HUES6 (cell line): ENCODE measurements around the gene PHTF1.

Source experiments
- H3K27ac ChIP-seq: 2 replicates; pipeline ENCODE4 v1.7.0; 2013; ENCODE audit warnings: low read depth, mild to moderate bottlenecking, low read length, inconsistent platforms
- H3K27me3 ChIP-seq: 2 replicates; pipeline ENCODE4 v1.6.1; 2013; ENCODE audit warnings: low read length; ENCODE audit not compliant: control insufficient read depth, insufficient read depth
- H3K36me3 ChIP-seq: 2 replicates; pipeline ENCODE4 v1.6.1; 2013; ENCODE audit warnings: low read length; ENCODE audit not compliant: control insufficient read depth, insufficient read depth
- H3K4me1 ChIP-seq: 2 replicates; pipeline ENCODE4 v1.6.1; 2013; ENCODE audit warnings: low read length; ENCODE audit not compliant: control insufficient read depth, insufficient read depth
- H3K4me3 ChIP-seq: 2 replicates; pipeline ENCODE4 v1.5.1; 2013; ENCODE audit warnings: low read depth, low read length
- H3K9ac ChIP-seq: one replicate; pipeline ENCODE4 v1.6.1; 2013; ENCODE audit warnings: mild to moderate bottlenecking, low read length
- H3K9me3 ChIP-seq: 2 replicates; pipeline ENCODE4 v1.6.1; 2013; ENCODE audit warnings: low read depth, low read length; ENCODE audit not compliant: control insufficient read depth, insufficient read depth

Gene PHTF1

GRCh38 chr1:113681596-113682337, 77.5 kb downstream of the PHTF1 start:
- H3K36me3 ChIP-seq = peaks cover 10% of the 10 kb centered on the region

GRCh38 chr1:113678159-113678469, 81.2 kb downstream of the PHTF1 start:
- Histone ChIP-seq H3K27me3 (no peaks in the 10 kb centered on the region), H3K4me3 (no peak overlapping the region), H3K9ac (no peak overlapping the region), H3K4me1 (peaks cover 5% of the 10 kb centered on the region), H3K9me3 (no peaks in the 10 kb centered on the region), H3K36me3 (peaks cover 4% of the 10 kb centered on the region; the same call in 1 of the 2 replicates), H3K27ac (no peak overlapping the region)

More at GRCh38 chr1:113681596-113682337, 77.5 kb downstream of the PHTF1 start:
- H3K4me3 ChIP-seq = no peak overlapping the region
- H3K4me1 ChIP-seq = peaks cover 5% of the 10 kb centered on the region
- H3K27ac ChIP-seq = 0 out of 2 replicates have a peak overlapping the region, but pooled peaks have one; percentile 9
- H3K9ac ChIP-seq = no peak overlapping the region
- no peaks in the 10 kb centered on the region for H3K27me3 ChIP-seq
- H3K9me3 ChIP-seq = no peaks in the 10 kb centered on the region

- Histone ChIP-seq H3K4me3 (no peak overlapping the region), H3K9me3 (no peaks in the 10 kb centered on the region), H3K27me3 (no peaks in the 10 kb centered on the region), H3K27ac (no peak overlapping the region), H3K4me1 (peaks cover 5% of the 10 kb centered on the region), H3K36me3 (no peaks in the 10 kb centered on the region), H3K9ac (no peak overlapping the region)
These were observed 81.8 kb downstream of the PHTF1 start for GRCh38 chr1:113677250-113678158.

- no peaks in the 10 kb centered on the region for H3K9me3 ChIP-seq
- no peaks in the 10 kb centered on the region for H3K36me3 ChIP-seq
- peaks cover under 1% of the 10 kb centered on the region for H3K4me1 ChIP-seq
- H3K9ac ChIP-seq = no peak overlapping the region
- H3K4me3 ChIP-seq = no peak overlapping the region
- H3K27ac ChIP-seq = no peak overlapping the region
- H3K27me3 ChIP-seq = no peaks in the 10 kb centered on the region
These were observed 82.8 kb downstream of the PHTF1 start for GRCh38 chr1:113676524-113676923.

- Histone ChIP-seq H3K4me1 (no peaks in the 10 kb centered on the region), H3K27ac (no peak overlapping the region), H3K9me3 (no peaks in the 10 kb centered on the region), H3K36me3 (no peaks in the 10 kb centered on the region), H3K27me3 (no peaks in the 10 kb centered on the region), H3K4me3 (no peak overlapping the region), H3K9ac (no peak overlapping the region)
These were observed 84.0 kb downstream of the PHTF1 start for GRCh38 chr1:113675302-113675701.

- Histone ChIP-seq H3K9ac (no peak overlapping the region), H3K4me3 (no peak overlapping the region), H3K9me3 (no peaks in the 10 kb centered on the region), H3K4me1 (no peaks in the 10 kb centered on the region), H3K27ac (no peak overlapping the region), H3K27me3 (no peaks in the 10 kb centered on the region), H3K36me3 (no peaks in the 10 kb centered on the region)
These were observed 84.7 kb downstream of the PHTF1 start for GRCh38 chr1:113674591-113674990.

- Histone ChIP-seq H3K36me3 (no peaks in the 10 kb centered on the region; the same call in 1 of the 2 replicates), H3K4me1 (no peaks in the 10 kb centered on the region), H3K9me3 (no peaks in the 10 kb centered on the region), H3K27me3 (no peaks in the 10 kb centered on the region), H3K4me3 (no peak overlapping the region), H3K9ac (no peak overlapping the region), H3K27ac (no peak overlapping the region)
These were observed 86.8 kb downstream of the PHTF1 start for GRCh38 chr1:113672491-113672890.

GRCh38 chr1:113670650-113671049, 88.6 kb downstream of the PHTF1 start:
- Histone ChIP-seq H3K27me3 (no peaks in the 10 kb centered on the region), H3K4me3 (no peak overlapping the region), H3K9me3 (no peaks in the 10 kb centered on the region), H3K9ac (no peak overlapping the region), H3K4me1 (no peaks in the 10 kb centered on the region), H3K36me3 (no peaks in the 10 kb centered on the region; the same call in 1 of the 2 replicates), H3K27ac (no peak overlapping the region)

GRCh38 chr1:113669988-113670387, 89.3 kb downstream of the PHTF1 start:
- H3K9me3 ChIP-seq = no peaks in the 10 kb centered on the region
- no peaks in the 10 kb centered on the region; the same call in 1 of the 2 replicates for H3K36me3 ChIP-seq
- no peak overlapping the region for H3K9ac ChIP-seq
- H3K27me3 ChIP-seq = no peaks in the 10 kb centered on the region
- no peaks in the 10 kb centered on the region for H3K4me1 ChIP-seq
- H3K4me3 ChIP-seq = no peak overlapping the region
- no peak overlapping the region for H3K27ac ChIP-seq

GRCh38 chr1:113666126-113666525, 93.2 kb downstream of the PHTF1 start:
- H3K27ac ChIP-seq = no peak overlapping the region
- no peaks in the 10 kb centered on the region; the same call in 1 of the 2 replicates for H3K36me3 ChIP-seq
- no peak overlapping the region for H3K9ac ChIP-seq
- H3K9me3 ChIP-seq = no peaks in the 10 kb centered on the region
- H3K4me1 ChIP-seq = no peaks in the 10 kb centered on the region
- no peaks in the 10 kb centered on the region for H3K27me3 ChIP-seq
- no peak overlapping the region for H3K4me3 ChIP-seq

- Histone ChIP-seq H3K4me1 (no peaks in the 10 kb centered on the region), H3K9ac (no peak overlapping the region)
These were observed 94.2 kb downstream of the PHTF1 start for GRCh38 chr1:113665071-113665470.

More at GRCh38 chr1:113665071-113665470, 94.2 kb downstream of the PHTF1 start:
- H3K36me3 ChIP-seq = no peaks in the 10 kb centered on the region; the same call in 1 of the 2 replicates
- no peak overlapping the region for H3K4me3 ChIP-seq
- H3K9me3 ChIP-seq = no peaks in the 10 kb centered on the region
- H3K27ac ChIP-seq = no peak overlapping the region
- H3K27me3 ChIP-seq = no peaks in the 10 kb centered on the region
